DND-41 (cell line): ENCODE measurements around the gene PLXNA4.

Source experiments
- ATAC-seq: fragments of 200-7000 bp; cut with Tn5 transposase; 3 replicates; pipeline ENCODE4 v1.9.1; 2021; ENCODE audit warnings: low read depth; ENCODE audit not compliant: insufficient read depth
- DNase-seq: peaks from one replicate; pipeline ENCODE4 v3.0.0-alpha.2; 2020
- H2AFZ ChIP-seq: 2 replicates; pipeline ENCODE4 v1.6.0; 2012; ENCODE audit warnings: low read depth, low read length
- H3K27ac ChIP-seq: 2 replicates; pipeline ENCODE4 v1.5.1; 2012; ENCODE audit warnings: low read length, inconsistent platforms
- H3K27me3 ChIP-seq: fragments of 200-600 bp; sonication (generic); 2 replicates; pipeline ENCODE4 v1.6.0; 2012; ENCODE audit warnings: low read length, mild to moderate bottlenecking, inconsistent platforms; ENCODE audit not compliant: insufficient read depth, poor library complexity
- H3K36me3 ChIP-seq: 2 replicates; pipeline ENCODE4 v1.5.1; 2012; ENCODE audit warnings: low read length, inconsistent platforms; ENCODE audit not compliant: insufficient read depth
- H3K4me1 ChIP-seq: 2 replicates; pipeline ENCODE4 v1.5.1; 2012; ENCODE audit warnings: mild to moderate bottlenecking, low read length; ENCODE audit not compliant: insufficient read depth
- H3K4me2 ChIP-seq: 2 replicates; pipeline ENCODE4 v1.6.0; 2012; ENCODE audit warnings: mild to moderate bottlenecking, moderate library complexity, low read length, inconsistent platforms; ENCODE audit not compliant: insufficient read depth
- H3K4me3 ChIP-seq, 2 experiments: fragments of 200-600 bp in 1 of 2; shearing (Covaris generic) in 1 of 2; 2 replicates each; pipeline ENCODE4 v1.5.1; 2012 to 2016; ENCODE audit warnings: inconsistent platforms in 2 of 2, low read length in 2 of 2, mild to moderate bottlenecking in 2 of 2, low read depth in 1 of 2, moderate library complexity in 1 of 2
- H3K79me2 ChIP-seq: 2 replicates; pipeline ENCODE4 v1.6.0; 2012; ENCODE audit warnings: low read length, inconsistent platforms; ENCODE audit not compliant: insufficient read depth
- H3K9ac ChIP-seq: 2 replicates; pipeline ENCODE4 v1.6.0; 2012; ENCODE audit warnings: low read depth, mild to moderate bottlenecking, inconsistent platforms, low read length, moderate library complexity
- H3K9me3 ChIP-seq: 2 replicates; pipeline ENCODE4 v1.5.1; 2012; ENCODE audit warnings: low read length, moderate library complexity, mild to moderate bottlenecking, inconsistent platforms; ENCODE audit not compliant: insufficient read depth, severe bottlenecking
- H4K20me1 ChIP-seq: 2 replicates; pipeline ENCODE4 v1.6.0; 2012; ENCODE audit warnings: low read length; ENCODE audit not compliant: insufficient read depth
- CTCF ChIP-seq: IDR thresholded peaks from 2 replicates; pipeline ENCODE4 v1.5.1; 2012; ENCODE audit warnings: borderline replicate concordance, low read length, moderate library complexity, mild to moderate bottlenecking; ENCODE audit not compliant: poor library complexity, severe bottlenecking; ENCODE audit errors: extremely low read depth
- EZH2 ChIP-seq: IDR thresholded peaks from 3 replicates; pipeline ENCODE4 v1.6.1; 2012; ENCODE audit warnings: borderline replicate concordance, low read depth, mild to moderate bottlenecking, moderate library complexity, low read length, inconsistent platforms; ENCODE audit not compliant: severe bottlenecking

PLXNA4 gene

GRCh38 chr7:132075515-132075914 lies 500.8 kb downstream of the PLXNA4 start:
- no peak overlapping the region for H2AFZ ChIP-seq
- ATAC-seq, result no peak

GRCh38 chr7:132073920-132074589 lies 502.2 kb downstream of the PLXNA4 start:
- Histone ChIP-seq H3K27ac (no peak overlapping the region), H3K27me3 (no peaks in the 10 kb centered on the region), H3K4me1 (no peaks in the 10 kb centered on the region), H3K36me3 (no peaks in the 10 kb centered on the region), H3K4me2 (no peak overlapping the region), H3K79me2 (no peaks in the 10 kb centered on the region), H4K20me1 (no peaks in the 10 kb centered on the region), H3K4me3 (no peak overlapping the region), H3K9me3 (no peaks in the 10 kb centered on the region), H2AFZ (no peak overlapping the region), H3K9ac (no peak overlapping the region)
- no peak for DNase-seq
- no peak for ATAC-seq
- TF ChIP-seq EZH2 (no peak), CTCF (no peak)

More at GRCh38 chr7:132075515-132075914, 500.8 kb downstream of the PLXNA4 start:
- Histone ChIP-seq H3K36me3 (no peaks in the 10 kb centered on the region), H3K4me2 (no peak overlapping the region), H3K4me1 (no peaks in the 10 kb centered on the region), H3K27me3 (no peaks in the 10 kb centered on the region), H3K9me3 (no peaks in the 10 kb centered on the region), H3K9ac (no peak overlapping the region), H3K4me3 (no peak overlapping the region), H4K20me1 (no peaks in the 10 kb centered on the region), H3K79me2 (no peaks in the 10 kb centered on the region), H3K27ac (no peak overlapping the region)
- DNase-seq, result no peak
- TF ChIP-seq EZH2 (no peak), CTCF (no peak)
